Neural cell (in vitro differentiated cells): ENCODE measurements around the gene WDFY1. TPM values are rescaled to one million over a fixed set of nuclear protein-coding genes. Genes with fewer than 3 reads are reported as not detected.

Source experiments
- H2AFZ ChIP-seq: fragments of 200-600, 300-800 bp; sonication (generic), shearing (Covaris generic); 2 replicates; pipeline ENCODE4 v1.6.0; 2014; ENCODE audit warnings: low read depth, mild to moderate bottlenecking, antibody characterized with exemption, low read length, moderate library complexity
- H3F3A ChIP-seq: fragments of 200-600 bp; shearing (Covaris generic); 2 replicates; pipeline ENCODE4 v1.6.1; 2016; ENCODE audit warnings: mild to moderate bottlenecking, moderate library complexity, mixed read lengths, antibody characterized with exemption, low read length; ENCODE audit not compliant: insufficient read depth, poor library complexity, severe bottlenecking
- H3K27ac ChIP-seq: fragments of 200-600, 300-800 bp; sonication (generic), shearing (Covaris generic); 2 replicates; pipeline ENCODE4 v1.5.1; 2014; ENCODE audit warnings: mild to moderate bottlenecking, low read length, moderate library complexity
- H3K27me3 ChIP-seq: fragments of 300-800, 200-600 bp; sonication (generic), shearing (Covaris generic); 2 replicates; pipeline ENCODE4 v1.6.0; 2014; ENCODE audit warnings: mild to moderate bottlenecking, low read depth, low read length, moderate library complexity; ENCODE audit not compliant: insufficient read depth
- H3K36me3 ChIP-seq: fragments of 300-800, 200-600 bp; sonication (generic), shearing (Covaris generic); 2 replicates; pipeline ENCODE4 v1.5.1; 2014; ENCODE audit warnings: mild to moderate bottlenecking, antibody characterized with exemption, low read length, moderate library complexity; ENCODE audit not compliant: insufficient read depth
- H3K4me2 ChIP-seq: fragments of 300-800, 200-600 bp; sonication (generic), shearing (Covaris generic); 2 replicates; pipeline ENCODE4 v1.6.0; 2014; ENCODE audit warnings: mild to moderate bottlenecking, low read length
- H3K4me3 ChIP-seq: fragments of 300-800, 200-600 bp; sonication (generic), shearing (Covaris generic); 2 replicates; pipeline ENCODE4 v1.5.1; 2014; ENCODE audit warnings: mild to moderate bottlenecking, low read length, moderate library complexity
- H3K79me2 ChIP-seq: fragments of 200-600 bp; shearing (Covaris generic); replicated peaks from 2 replicates; pipeline ENCODE4 v1.6.0; 2014; ENCODE audit warnings: mild to moderate bottlenecking, low read length, moderate library complexity; ENCODE audit not compliant: insufficient read depth
- H3K9ac ChIP-seq: fragments of 300-800, 200-600 bp; sonication (generic), shearing (Covaris generic); 2 replicates; pipeline ENCODE4 v1.6.1; 2016; ENCODE audit warnings: mild to moderate bottlenecking, low read length, mixed read lengths
- H3K9me2 ChIP-seq: fragments of 200-600 bp; shearing (Covaris generic); 2 replicates; pipeline ENCODE4 v1.6.1; 2016; ENCODE audit warnings: mild to moderate bottlenecking, low read length, mixed read lengths; ENCODE audit not compliant: insufficient read depth
- H3K9me3 ChIP-seq: fragments of 200-600, 300-800 bp; sonication (generic), shearing (Covaris generic); 2 replicates; pipeline ENCODE4 v1.6.1; 2016; ENCODE audit warnings: mild to moderate bottlenecking, mixed run types, low read length, moderate library complexity, mixed read lengths
- H4K20me1 ChIP-seq: fragments of 200-600 bp; shearing (Covaris generic); 2 replicates; pipeline ENCODE4 v1.6.1; 2016; ENCODE audit warnings: mild to moderate bottlenecking, mixed run types; ENCODE audit not compliant: insufficient read depth
- EP300 ChIP-seq: fragments of 450-650 bp; conservative IDR thresholded peaks from 2 replicates; pipeline ENCODE4 v1.6.1; 2014; ENCODE audit warnings: antibody characterized with exemption, mild to moderate bottlenecking, moderate library complexity; ENCODE audit not compliant: poor library complexity, severe bottlenecking
- EZH2 ChIP-seq: fragments of 200-600, 300-800 bp; shearing (Covaris generic), sonication (generic); IDR thresholded peaks from 2 replicates; pipeline ENCODE4 v1.6.1; 2014; ENCODE audit warnings: antibody characterized with exemption, low read length, borderline replicate concordance, mild to moderate bottlenecking; ENCODE audit not compliant: insufficient read depth, poor library complexity, severe bottlenecking
- MXI1 ChIP-seq: fragments of 450-650 bp; conservative IDR thresholded peaks from 2 replicates; pipeline ENCODE4 v1.6.1; 2014; ENCODE audit warnings: antibody characterized with exemption, mild to moderate bottlenecking; ENCODE audit not compliant: poor library complexity, severe bottlenecking
- POLR2AphosphoS5 ChIP-seq: IDR thresholded peaks from 2 replicates; pipeline ENCODE4 v1.6.1; 2012
- RAD21 ChIP-seq: fragments of 450-650 bp; conservative IDR thresholded peaks from 2 replicates; pipeline ENCODE4 v1.6.1; 2014; ENCODE audit warnings: antibody characterized with exemption, mild to moderate bottlenecking, moderate library complexity
- SMC3 ChIP-seq: fragments of 450-650 bp; conservative IDR thresholded peaks from 2 replicates; pipeline ENCODE4 v1.6.1; 2014; ENCODE audit warnings: antibody characterized with exemption, mild to moderate bottlenecking, moderate library complexity; ENCODE audit not compliant: poor library complexity
- TAF1 ChIP-seq: IDR thresholded peaks from 2 replicates; pipeline ENCODE4 v1.6.1; 2012; ENCODE audit warnings: low read depth
- polyA plus RNA-seq: library from polyadenylated mRNA; depleted of rRNA; stranded (reverse); fragments of >200 nt; gene quantifications from 2 replicates; pipeline ENCODE4 v1.2.3, GENCODE V29; 2014
- TF ChIP-seq, protein P1 (sequence below): fragments of 450-650 bp; IDR thresholded peaks from 2 replicates; pipeline ENCODE4 v1.5.1; 2014; ENCODE audit warnings: antibody characterized with exemption, mild to moderate bottlenecking, moderate library complexity; ENCODE audit not compliant: poor library complexity, severe bottlenecking
- TF ChIP-seq, protein P2 (sequence below): IDR thresholded peaks from 2 replicates; pipeline ENCODE4 v1.6.1; 2012; ENCODE audit warnings: borderline replicate concordance

The WDFY1 gene
- polyA plus RNA-seq, 1 donor from 2014 or later = 49.4 TPM

DNA sequence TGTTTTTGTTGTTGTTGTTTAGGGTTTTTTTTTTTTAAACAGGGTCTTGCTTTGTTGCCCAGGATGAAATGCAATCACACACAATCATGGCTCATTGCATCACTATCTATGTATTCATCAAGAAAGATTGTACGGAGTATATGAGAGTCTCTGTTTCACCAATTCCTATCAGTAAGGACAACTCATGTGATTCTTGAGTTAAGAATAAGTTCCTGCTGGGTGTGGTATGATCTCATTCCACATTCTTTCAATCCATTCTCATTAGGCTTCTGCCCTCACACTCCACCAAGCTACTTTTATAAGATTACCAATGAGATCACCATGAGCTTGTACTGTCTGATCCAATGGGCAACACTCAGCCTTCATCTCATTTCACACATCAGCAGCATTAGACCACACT, 98.6 kb downstream of the WDFY1 start:
- no peak overlapping the region for H2AFZ ChIP-seq
- H3K4me3 ChIP-seq = no peak overlapping the region
- H3K9me3 ChIP-seq = no peaks in the 10 kb centered on the region
- H3K9me2 ChIP-seq = no peaks in the 10 kb centered on the region
- no peaks in the 10 kb centered on the region for H3F3A ChIP-seq
- H3K36me3 ChIP-seq = no peaks in the 10 kb centered on the region
- no peaks in the 10 kb centered on the region for H4K20me1 ChIP-seq
- H3K9ac ChIP-seq = no peak overlapping the region
- no peaks in the 10 kb centered on the region for H3K79me2 ChIP-seq
- H3K4me2 ChIP-seq = no peak overlapping the region
- TF ChIP-seq TAF1 = no peak
- TF ChIP-seq RAD21 = no peak
- no peak for TF ChIP-seq EZH2
- TF ChIP-seq, protein P1, sequence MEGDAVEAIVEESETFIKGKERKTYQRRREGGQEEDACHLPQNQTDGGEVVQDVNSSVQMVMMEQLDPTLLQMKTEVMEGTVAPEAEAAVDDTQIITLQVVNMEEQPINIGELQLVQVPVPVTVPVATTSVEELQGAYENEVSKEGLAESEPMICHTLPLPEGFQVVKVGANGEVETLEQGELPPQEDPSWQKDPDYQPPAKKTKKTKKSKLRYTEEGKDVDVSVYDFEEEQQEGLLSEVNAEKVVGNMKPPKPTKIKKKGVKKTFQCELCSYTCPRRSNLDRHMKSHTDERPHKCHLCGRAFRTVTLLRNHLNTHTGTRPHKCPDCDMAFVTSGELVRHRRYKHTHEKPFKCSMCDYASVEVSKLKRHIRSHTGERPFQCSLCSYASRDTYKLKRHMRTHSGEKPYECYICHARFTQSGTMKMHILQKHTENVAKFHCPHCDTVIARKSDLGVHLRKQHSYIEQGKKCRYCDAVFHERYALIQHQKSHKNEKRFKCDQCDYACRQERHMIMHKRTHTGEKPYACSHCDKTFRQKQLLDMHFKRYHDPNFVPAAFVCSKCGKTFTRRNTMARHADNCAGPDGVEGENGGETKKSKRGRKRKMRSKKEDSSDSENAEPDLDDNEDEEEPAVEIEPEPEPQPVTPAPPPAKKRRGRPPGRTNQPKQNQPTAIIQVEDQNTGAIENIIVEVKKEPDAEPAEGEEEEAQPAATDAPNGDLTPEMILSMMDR = no peak
- no peak for TF ChIP-seq POLR2AphosphoS5
- no peak for TF ChIP-seq MXI1
- TF ChIP-seq EP300 = no peak
- TF ChIP-seq, protein P2, sequence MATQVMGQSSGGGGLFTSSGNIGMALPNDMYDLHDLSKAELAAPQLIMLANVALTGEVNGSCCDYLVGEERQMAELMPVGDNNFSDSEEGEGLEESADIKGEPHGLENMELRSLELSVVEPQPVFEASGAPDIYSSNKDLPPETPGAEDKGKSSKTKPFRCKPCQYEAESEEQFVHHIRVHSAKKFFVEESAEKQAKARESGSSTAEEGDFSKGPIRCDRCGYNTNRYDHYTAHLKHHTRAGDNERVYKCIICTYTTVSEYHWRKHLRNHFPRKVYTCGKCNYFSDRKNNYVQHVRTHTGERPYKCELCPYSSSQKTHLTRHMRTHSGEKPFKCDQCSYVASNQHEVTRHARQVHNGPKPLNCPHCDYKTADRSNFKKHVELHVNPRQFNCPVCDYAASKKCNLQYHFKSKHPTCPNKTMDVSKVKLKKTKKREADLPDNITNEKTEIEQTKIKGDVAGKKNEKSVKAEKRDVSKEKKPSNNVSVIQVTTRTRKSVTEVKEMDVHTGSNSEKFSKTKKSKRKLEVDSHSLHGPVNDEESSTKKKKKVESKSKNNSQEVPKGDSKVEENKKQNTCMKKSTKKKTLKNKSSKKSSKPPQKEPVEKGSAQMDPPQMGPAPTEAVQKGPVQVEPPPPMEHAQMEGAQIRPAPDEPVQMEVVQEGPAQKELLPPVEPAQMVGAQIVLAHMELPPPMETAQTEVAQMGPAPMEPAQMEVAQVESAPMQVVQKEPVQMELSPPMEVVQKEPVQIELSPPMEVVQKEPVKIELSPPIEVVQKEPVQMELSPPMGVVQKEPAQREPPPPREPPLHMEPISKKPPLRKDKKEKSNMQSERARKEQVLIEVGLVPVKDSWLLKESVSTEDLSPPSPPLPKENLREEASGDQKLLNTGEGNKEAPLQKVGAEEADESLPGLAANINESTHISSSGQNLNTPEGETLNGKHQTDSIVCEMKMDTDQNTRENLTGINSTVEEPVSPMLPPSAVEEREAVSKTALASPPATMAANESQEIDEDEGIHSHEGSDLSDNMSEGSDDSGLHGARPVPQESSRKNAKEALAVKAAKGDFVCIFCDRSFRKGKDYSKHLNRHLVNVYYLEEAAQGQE = no peak
- TF ChIP-seq SMC3 = no peak
- H3K27ac ChIP-seq = no peak overlapping the region
- no peaks in the 10 kb centered on the region for H3K27me3 ChIP-seq

DNA sequence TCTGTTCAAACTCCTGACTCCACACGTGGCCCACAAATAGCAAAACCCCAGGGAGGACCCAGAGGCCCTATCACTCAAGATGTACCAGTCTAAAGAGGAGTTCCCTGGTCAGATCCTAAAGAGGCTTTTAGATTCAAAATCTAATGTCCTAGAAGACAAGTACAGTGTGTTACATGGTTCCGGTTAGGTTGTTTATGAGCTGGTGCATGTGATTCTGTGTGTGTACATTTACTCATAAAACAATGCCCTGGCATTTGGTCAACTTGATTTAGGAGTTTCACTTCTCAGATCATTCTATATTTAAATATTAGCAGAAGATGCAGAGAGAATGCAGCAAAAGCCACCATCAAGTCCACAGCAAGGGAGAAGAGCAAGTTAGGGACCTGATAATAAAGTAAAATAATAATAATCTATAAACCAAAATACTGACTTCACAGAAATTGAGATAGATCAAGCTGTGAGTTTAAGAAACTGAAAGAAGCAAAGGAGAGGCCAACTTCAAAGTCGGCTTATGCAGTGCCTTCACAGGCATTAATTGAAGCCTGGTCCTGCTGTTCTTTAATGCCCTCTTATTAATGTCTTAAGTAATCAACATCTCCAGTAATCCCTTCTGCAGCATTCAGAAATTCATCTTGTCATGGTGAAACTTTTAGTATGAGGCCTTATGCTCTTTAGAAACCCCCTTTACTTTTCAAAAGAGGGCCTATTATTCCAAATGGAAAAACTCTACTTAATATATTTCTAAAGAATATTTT, 103.5 kb downstream of the WDFY1 start:
- no peaks in the 10 kb centered on the region for H3F3A ChIP-seq
- peaks cover 6% of the 10 kb centered on the region for H3K27me3 ChIP-seq
- H4K20me1 ChIP-seq = no peaks in the 10 kb centered on the region
- H3K36me3 ChIP-seq = no peaks in the 10 kb centered on the region
- H3K9ac ChIP-seq = no peak overlapping the region
- no peak overlapping the region for H3K4me2 ChIP-seq
- H2AFZ ChIP-seq = no peak overlapping the region
- no peak overlapping the region for H3K27ac ChIP-seq
- H3K4me3 ChIP-seq = no peak overlapping the region
- no peaks in the 10 kb centered on the region for H3K79me2 ChIP-seq
- no peaks in the 10 kb centered on the region for H3K9me3 ChIP-seq
- TF ChIP-seq EP300 (no peak), POLR2AphosphoS5 (no peak), SMC3 (no peak), RAD21 (no peak), TAF1 (no peak), EZH2 (no peak), MXI1 (no peak)
- TF ChIP-seq, protein P1 = no peak
- TF ChIP-seq, protein P2 = no peak
- H3K9me2 ChIP-seq = no peaks in the 10 kb centered on the region
